Amniotic stem cell (primary cell): ENCODE measurements around the gene CEP295NL.
A peak's percentile ranks its signal among the peaks of the same experiment; 100 is the strongest.
"Not testable (repeated sequence)": the region's sequence is repeated elsewhere in the genome, so short reads cannot be mapped to it uniquely, and the experiment has no call there.

Experiments
- DNase-seq: peaks from one replicate; lab custom pipeline; 2025; lab: John Stamatoyannopoulos, UW

CEP295NL gene

GRCh38 chr17:78929908-78930775 lies 27.1 kb upstream of the CEP295NL start:
- DNase-seq = no peak

- no peak for DNase-seq
Measured at GRCh38 chr17:78925662-78926555, 22.9 kb upstream of the CEP295NL start.

- peak; percentile 49 for DNase-seq
Measured at GRCh38 chr17:78925234-78925633, 22.2 kb upstream of the CEP295NL start, which contains the start of gene TIMP2. TSS of gene TIMP2 (minus strand) at chr17:78925387. CDS start at chr17:78925088, 299 bp downstream.

GRCh38 chr17:78924481-78925151 lies 21.6 kb upstream of the CEP295NL start:
- DNase-seq = peak; percentile 21

- no peak for DNase-seq
Measured at GRCh38 chr17:78923660-78924453, 20.9 kb upstream of the CEP295NL start.

- DNase-seq = no peak
Measured at GRCh38 chr17:78922816-78923498, 20.0 kb upstream of the CEP295NL start.

- no peak for DNase-seq
Measured at GRCh38 chr17:78921437-78921971, 18.5 kb upstream of the CEP295NL start.

GRCh38 chr17:78920528-78920927 lies 17.5 kb upstream of the CEP295NL start:
- DNase-seq = no peak

GRCh38 chr17:78919861-78920450 lies 17.0 kb upstream of the CEP295NL start:
- DNase-seq = no peak

- no peak for DNase-seq
Measured at GRCh38 chr17:78918979-78919378, 16.0 kb upstream of the CEP295NL start.

GRCh38 chr17:78917451-78918275 lies 14.7 kb upstream of the CEP295NL start:
- no peak for DNase-seq

- DNase-seq = no peak
Measured at GRCh38 chr17:78915872-78916632, 13.1 kb upstream of the CEP295NL start.

GRCh38 chr17:78913115-78913514 lies 10.1 kb upstream of the CEP295NL start:
- no peak for DNase-seq

- DNase-seq = no peak
Measured at GRCh38 chr17:78912082-78912481, 9.1 kb upstream of the CEP295NL start.

GRCh38 chr17:78911543-78911942 lies 8.5 kb upstream of the CEP295NL start:
- not testable (repeated sequence) for DNase-seq

- DNase-seq = no peak
Measured at GRCh38 chr17:78910497-78911284, 7.7 kb upstream of the CEP295NL start.

- DNase-seq = no peak
Measured at GRCh38 chr17:78908426-78908825, 5.4 kb upstream of the CEP295NL start.

GRCh38 chr17:78905541-78905940 lies 2.5 kb upstream of the CEP295NL start:
- no peak for DNase-seq
